ENCODE results near the gene BRCA1.
"Not testable (repeated sequence)": the region's sequence is repeated elsewhere in the genome, so short reads cannot be mapped to it uniquely, and the experiment has no call there.

Gene BRCA1

GRCh38 chr17:43069368-43069898 is 55.7 kb downstream of the BRCA1 start:
- DNase-seq (ENCODE audit: low spot score), result no peak

- no peak for DNase-seq (ENCODE audit: low spot score)
Observed at GRCh38 chr17:43068570-43069367, 56.4 kb downstream of the BRCA1 start.

GRCh38 chr17:43062984-43063638 is 62.1 kb downstream of the BRCA1 start:
- DNase-seq (ENCODE audit: low spot score), result no peak

- DNase-seq (ENCODE audit: low spot score), result no peak
Observed at GRCh38 chr17:43056051-43056450, 69.1 kb downstream of the BRCA1 start.

GRCh38 chr17:43053008-43053407 is 72.2 kb downstream of the BRCA1 start:
- not testable (repeated sequence) for DNase-seq (ENCODE audit: low spot score)

GRCh38 chr17:43051969-43052368 is 73.2 kb downstream of the BRCA1 start:
- DNase-seq (ENCODE audit: low spot score), result no peak

- DNase-seq (ENCODE audit: low spot score), result no peak
Observed at GRCh38 chr17:43044024-43044423, 81.1 kb downstream of the BRCA1 start.

GRCh38 chr17:43043307-43043706 is 81.9 kb downstream of the BRCA1 start:
- no peak for DNase-seq (ENCODE audit: low spot score)

GRCh38 chr17:43042025-43042628 is 83.0 kb downstream of the BRCA1 start:
- no peak for DNase-seq (ENCODE audit: low spot score)

GRCh38 chr17:43040655-43041054 is 84.5 kb downstream of the BRCA1 start:
- no peak for DNase-seq (ENCODE audit: low spot score)

GRCh38 chr17:43039646-43040045 is 85.5 kb downstream of the BRCA1 start:
- DNase-seq (ENCODE audit: low spot score), result no peak

- no peak for DNase-seq (ENCODE audit: low spot score)
Observed at GRCh38 chr17:43034894-43035293, 90.3 kb downstream of the BRCA1 start.

GRCh38 chr17:43033948-43034881 is 90.9 kb downstream of the BRCA1 start:
- peak; percentile 54 for DNase-seq (ENCODE audit: low spot score)

GRCh38 chr17:43031666-43032065 is 93.5 kb downstream of the BRCA1 start:
- no peak for DNase-seq (ENCODE audit: low spot score)

- peak; percentile 35 for DNase-seq (ENCODE audit: low spot score)
Observed at GRCh38 chr17:43030137-43030767, 94.9 kb downstream of the BRCA1 start.

GRCh38 chr17:43028221-43028861 is 96.8 kb downstream of the BRCA1 start:
- no peak for DNase-seq (ENCODE audit: low spot score)

GRCh38 chr17:43027091-43028032 is 97.8 kb downstream of the BRCA1 start:
- DNase-seq (ENCODE audit: low spot score), result no peak

- no peak for DNase-seq (ENCODE audit: low spot score)
Observed at GRCh38 chr17:43026595-43026994, 98.6 kb downstream of the BRCA1 start.

GRCh38 chr17:43025766-43026537 is 99.2 kb downstream of the BRCA1 start:
- no peak for DNase-seq (ENCODE audit: low spot score)

Data from Ammon's horn (tissue), 1 donor.